CD4-positive, alpha-beta T cell treated with Interferon gamma for 1 hour (primary cell): ENCODE results near the gene MYBPC1.
A peak's percentile ranks its signal among the peaks of the same experiment; 100 is the strongest.

ENCODE experiments used
- DNase-seq: peaks from one replicate; pipeline ENCODE4 v3.0.0-alpha.2; 2020

The MYBPC1 gene

GRCh38 chr12:101604132-101604531, 9.4 kb downstream of the MYBPC1 start:
- DNase-seq, result no peak

- no peak for DNase-seq
These were observed 13.1 kb downstream of the MYBPC1 start for GRCh38 chr12:101607894-101608293.

DNA sequence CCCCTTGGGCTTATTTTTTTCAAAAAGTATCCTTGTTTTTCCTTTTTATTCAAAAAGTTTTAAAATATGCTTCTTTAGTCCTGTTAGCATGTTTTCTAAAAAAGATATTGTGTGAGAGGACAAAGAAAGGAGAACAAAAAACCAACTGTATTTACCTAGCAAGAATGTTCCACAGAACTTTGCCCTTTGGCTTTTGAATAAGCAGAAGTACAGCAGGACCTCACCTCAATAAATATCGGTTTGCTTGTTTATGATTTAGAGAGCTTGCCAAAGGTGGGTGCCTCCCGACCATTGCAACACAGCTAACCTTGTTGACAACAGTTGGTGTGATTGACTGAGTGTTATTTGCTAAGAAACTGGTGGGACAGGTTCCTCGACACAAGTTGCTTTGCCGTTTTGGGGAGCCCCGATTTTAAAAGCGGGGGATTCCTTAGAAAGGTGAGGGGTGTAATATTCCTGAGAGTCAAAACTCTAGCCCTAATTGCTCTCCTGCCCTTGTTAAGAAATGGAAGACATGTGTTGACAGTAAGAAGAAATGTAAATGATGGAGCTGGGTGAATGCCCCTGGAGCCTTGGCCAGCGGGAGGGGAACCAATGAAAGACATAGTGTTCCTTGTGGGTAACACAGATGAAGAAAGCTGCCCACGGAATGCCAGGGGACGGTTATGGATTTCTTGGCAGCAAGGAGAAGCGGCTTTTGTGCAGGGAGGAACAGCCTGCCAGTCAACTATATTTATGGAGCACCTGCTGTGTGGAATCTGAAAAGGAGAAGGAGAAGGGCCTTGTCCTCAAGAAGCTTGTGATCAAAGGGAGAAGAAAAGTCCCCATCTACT, 13.7 kb downstream of the MYBPC1 start:
- no peak for DNase-seq

DNA sequence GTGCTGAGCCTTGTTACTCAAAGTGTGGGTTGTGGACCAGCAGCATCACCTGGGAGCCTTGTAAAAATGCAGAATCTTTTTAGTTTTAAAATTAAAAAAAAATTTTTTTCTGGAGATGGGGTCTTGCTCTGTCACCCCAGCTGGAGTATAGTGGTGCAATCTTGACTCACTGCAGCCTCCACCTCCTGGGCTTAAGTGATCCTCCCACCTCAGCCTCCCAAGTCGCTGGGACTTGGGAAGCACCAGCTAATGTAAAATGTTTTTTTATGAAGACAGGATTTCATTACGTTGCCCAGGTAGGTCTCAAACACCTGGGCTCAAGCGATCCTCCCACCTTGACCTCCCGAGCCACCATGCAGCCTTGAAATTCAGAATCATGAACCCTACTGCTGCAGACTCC, 14.4 kb downstream of the MYBPC1 start:
- no peak for DNase-seq

DNA sequence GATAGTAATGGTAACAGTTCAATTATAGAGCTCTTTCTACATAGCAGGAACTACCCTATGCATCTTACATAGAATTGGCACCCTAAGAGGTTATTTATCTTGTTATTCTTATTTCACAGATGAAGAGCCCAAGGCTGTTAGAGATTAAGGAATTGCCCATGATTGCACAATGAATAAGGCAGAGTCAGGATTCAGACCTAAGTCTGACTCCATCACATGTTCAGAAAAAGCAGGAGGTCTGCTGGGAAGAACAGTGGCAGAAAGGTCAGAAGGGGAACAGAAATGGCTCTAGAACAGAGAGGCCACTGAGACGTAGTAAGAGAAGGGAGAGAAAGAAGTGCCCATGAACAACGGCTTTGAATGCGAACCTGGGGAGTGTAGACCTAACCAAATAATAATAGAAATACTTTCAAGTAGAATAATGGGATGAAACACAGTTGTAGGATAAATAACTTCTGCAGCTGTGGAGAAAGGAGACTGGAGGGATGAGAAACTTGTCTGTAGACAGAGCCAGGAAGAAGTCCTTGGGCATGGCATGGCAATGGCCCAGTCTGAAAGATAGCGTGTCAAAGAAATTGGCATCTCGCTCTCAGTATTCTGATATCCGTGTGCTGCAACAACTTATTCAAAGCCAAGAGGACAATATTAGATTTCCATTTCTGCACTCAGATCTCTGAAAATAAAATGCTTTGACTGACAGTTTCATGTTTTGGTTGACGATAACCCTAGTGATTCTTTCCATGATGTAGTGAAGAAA, 17.6 kb downstream of the MYBPC1 start:
- no peak for DNase-seq

DNA sequence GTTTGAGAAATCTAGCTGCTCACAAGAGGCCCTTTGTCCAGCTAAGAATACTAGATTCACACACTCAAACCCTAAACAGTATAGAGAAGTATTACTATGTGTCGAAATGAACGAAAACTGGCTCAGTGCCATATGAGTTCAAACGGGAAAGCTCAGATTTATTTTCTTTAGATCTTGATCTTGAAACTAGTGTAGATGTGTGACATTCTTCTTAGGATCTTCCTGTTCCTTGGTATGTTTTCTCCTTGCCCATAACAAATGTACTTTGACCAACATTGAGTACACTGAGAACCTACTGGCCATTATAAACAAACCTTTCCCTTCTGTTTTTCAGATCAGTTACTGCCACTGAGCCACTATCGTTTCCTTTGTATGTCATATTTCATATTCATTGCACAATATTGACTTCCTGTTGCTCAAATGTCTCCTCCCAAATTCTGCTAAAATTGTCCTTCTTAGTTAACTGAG, 21.3 kb downstream of the MYBPC1 start:
- DNase-seq, result no peak

- no peak for DNase-seq
These were observed 24.4 kb downstream of the MYBPC1 start for GRCh38 chr12:101619026-101619786.

DNA sequence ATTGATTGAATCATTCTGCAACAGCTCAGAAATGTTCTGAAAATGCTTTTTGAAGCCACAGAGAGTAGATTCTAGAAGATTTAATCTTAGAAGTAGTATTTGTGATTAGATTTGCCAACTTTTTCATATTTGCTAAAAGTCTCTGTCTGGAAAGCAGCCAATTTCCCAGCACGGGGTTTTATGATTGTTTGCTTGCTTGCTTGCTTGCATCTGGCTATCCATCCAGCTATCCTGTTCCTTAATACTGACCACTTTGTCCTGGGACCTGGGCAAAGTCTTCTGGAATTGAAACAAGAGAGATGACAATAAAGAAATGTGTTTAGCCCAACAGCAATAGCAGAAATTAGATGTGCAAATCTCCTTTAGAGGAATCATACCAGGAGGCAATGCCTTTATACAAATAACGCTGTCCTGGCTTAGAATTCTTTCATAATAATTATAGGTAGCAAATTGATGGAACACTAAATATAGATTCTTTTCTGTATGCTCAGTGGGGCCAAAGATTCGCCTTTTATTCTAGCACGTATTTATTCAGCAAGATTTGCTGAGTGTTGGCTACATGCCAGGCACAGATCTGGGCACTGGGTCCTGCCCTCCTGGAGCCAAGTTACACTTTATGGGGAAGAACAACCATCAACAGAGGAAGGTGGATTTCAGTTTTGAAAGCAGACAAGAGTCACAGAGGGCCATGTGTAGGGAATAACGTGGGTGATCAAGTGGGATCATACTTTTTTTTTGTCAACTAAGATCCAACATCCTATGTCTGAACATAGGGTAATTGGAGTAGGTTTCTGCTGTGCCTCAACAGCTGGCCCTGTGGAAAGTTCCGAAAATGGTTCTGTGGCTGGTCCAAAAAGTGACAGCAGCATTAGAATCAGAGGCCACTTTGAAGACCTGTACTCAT, 25.3 kb downstream of the MYBPC1 start:
- DNase-seq, result no peak

- DNase-seq, result no peak
These were observed 26.0 kb downstream of the MYBPC1 start for GRCh38 chr12:101620762-101621133.

DNA sequence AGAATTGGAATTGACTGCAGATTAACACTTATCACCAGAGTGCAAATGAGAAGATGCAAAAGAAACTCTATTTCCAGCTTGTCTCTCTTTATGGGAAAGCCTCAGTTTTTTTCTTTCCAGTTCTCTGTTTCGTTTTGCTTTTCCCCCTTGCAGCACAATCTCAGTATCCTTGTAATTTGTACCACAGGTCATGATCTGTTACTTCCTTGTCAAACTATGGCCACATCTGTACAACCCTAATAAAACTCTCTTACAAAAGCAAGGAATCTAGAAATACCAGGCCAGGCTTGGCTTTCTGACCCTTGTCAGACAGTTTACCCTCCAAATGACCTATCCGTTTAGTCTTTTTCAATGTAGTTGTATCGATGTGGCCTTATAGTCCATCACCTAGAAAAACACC, 33.9 kb downstream of the MYBPC1 start:
- DNase-seq, result no peak

DNA sequence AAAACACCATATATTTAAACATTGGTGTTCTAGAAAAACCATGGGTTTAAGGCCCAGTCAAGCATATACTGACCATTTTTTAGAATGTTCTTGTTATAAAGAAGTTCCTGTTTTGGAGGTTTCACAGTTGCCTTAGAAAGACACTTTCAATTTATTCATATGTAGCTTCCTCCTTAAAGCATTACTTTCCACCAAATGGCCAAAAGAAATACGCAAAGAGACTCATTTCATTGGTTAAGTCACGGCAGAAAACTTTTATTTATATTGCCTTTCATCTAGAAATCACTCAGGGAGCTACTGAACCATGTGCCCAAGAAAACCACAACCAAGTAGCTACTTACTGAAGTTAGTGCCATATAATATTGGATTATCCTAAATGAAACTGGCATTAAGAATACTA, 40.0 kb downstream of the MYBPC1 start:
- DNase-seq, result no peak

DNA sequence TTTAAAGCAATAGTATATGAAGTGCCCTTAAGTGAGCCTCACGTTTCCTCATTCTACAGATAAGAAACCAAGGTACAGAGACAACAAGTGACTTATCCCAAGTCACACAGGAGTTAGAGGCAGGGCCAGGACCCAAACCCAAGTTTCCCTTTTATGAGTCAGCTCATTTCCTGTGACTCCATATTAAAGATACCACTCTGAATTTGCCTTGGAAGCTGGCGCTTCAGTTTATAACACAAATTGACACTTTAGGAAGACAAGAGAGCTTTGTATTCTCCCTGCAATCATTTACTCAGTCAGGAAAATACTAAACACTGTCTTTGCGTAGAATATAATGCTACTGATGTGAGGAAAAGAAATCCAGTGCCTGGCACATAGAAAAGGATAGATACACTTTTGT, 43.2 kb downstream of the MYBPC1 start:
- DNase-seq, result no peak

GRCh38 chr12:101642115-101643067, 47.6 kb downstream of the MYBPC1 start:
- DNase-seq, result peak; percentile 3

DNA sequence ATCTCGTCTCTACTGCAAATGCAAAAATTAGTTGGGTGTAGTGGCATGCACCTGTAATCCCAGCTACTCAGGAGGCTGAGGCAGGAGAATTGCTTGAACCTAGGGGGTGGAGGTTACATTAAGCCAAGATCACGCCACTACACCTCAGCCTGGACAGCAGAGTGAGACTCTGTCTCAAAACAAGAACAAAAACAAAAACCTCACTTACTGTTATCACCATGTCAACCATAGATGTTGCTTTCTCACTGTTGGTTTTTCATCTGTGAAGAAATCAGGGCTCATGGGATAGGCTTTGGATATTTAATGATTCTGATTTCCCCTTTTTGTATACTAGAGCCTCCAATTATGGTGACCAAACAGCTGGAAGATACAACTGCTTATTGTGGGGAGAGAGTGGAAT, 52.9 kb downstream of the MYBPC1 start:
- DNase-seq, result no peak

GRCh38 chr12:101648195-101648594, 53.4 kb downstream of the MYBPC1 start:
- no peak for DNase-seq

DNA sequence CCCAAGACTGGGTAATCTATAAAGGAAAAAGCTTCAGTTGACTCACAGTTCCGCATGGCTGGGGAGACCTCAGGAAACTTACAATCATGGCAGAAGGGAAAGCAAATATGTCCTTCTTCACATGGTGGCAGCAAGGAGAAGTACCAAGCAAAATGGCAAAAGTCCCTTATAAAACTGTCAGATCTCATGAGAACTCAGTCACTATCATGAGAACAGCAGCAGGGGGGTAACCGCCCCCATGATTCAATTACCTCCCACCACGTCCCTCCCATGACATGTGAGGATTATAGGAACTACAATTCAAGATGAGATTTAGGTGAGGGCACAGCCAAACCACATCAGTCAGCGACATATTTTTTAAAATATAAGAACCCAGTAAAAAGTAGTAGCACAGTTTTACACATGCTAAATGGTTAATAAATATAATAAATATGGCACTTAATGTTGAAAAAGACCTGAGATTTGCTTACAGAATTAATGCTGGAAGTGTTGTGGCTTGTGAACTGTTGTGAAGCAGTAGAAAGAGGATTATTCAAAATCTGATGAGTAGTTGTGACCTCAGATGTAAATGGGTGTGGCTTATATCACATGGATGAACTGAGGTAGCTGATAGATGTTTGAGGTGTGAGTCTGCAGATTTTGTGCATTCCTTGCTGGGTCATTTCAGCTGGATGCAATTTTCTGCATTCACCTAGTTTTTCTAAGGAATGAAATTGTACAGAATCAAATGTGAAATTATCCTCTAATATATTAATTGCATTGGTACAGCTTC, 55.8 kb downstream of the MYBPC1 start:
- no peak for DNase-seq

DNA sequence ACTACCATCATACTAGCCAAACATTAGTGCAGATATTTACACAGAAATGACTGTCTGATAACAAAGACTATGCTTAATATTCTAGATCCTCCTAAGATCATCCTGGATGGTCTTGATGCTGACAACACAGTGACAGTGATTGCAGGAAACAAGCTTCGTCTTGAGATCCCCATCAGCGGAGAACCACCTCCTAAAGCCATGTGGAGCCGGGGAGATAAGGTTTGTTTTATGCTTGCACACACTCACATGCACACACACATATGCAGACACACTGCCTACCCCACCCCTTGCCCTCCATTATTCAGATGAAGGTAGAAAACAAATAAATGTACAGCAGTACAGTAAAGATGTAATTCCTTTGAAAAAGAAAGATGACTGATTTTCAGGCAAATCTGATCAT, 58.3 kb downstream of the MYBPC1 start:
- no peak for DNase-seq

DNA sequence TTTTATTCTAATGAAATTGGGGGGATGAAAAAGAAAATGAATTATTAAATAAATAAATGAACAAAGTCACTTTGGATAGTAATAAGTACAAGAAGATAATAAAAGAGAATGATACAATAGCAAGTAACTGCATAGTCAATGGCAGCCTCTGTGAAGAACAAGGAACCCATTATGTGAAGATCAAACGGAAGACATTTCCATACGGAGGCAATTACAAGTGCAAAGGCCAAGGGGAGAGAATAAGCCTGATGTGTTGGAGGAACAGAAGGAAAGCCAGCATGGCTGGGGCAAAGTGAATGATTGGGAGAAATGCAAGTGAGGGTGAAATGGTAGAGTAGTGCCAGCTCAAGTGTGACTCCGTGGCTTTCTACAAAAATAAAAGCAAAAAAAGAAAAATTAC, 58.7 kb downstream of the MYBPC1 start:
- DNase-seq, result no peak

- no peak for DNase-seq
These were observed 59.7 kb downstream of the MYBPC1 start for GRCh38 chr12:101654442-101654841.

DNA sequence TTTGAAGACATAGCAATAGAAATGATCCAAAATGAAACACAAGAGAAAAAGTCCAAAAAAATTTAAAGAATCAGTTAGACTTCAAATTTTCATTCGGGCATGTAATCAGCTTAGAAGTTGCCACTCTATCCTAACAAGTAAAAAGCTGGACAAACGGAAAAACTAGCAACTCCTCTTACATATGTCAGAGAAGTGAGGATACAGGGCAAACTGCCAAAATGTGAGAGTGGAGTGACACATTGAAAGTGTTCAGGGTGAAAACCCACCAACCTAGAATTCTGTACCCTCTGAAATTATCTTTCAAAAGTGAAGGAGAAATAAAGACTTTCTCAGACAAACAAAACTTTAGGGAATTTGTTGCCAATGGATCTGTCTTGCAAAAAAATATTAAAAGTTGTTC, 60.6 kb downstream of the MYBPC1 start:
- no peak for DNase-seq
